Breast epithelium (tissue), 4 donors: Measurements from ENCODE around the gene SLC1A6. TPM values are rescaled to one million over a fixed set of nuclear protein-coding genes. Genes with fewer than 3 reads are reported as not detected.

Source experiments
- DNase-seq, 2 donors: peaks; one replicate each; pipeline ENCODE4 v3.0.0-alpha.2; 2019; ENCODE audit warnings: low spot score in 2 of 2
- H3K27ac ChIP-seq, 2 donors: fragments of 200-600 bp; sonication (generic) in 1 of 2; one replicate each; pipeline ENCODE4 v1.5.1; 2016 to 2019; ENCODE audit warnings: mild to moderate bottlenecking in 1 of 2
- H3K27me3 ChIP-seq, 2 donors: fragments of 200-600 bp; sonication (generic) in 1 of 2; one replicate each; pipeline versions ENCODE4 v1.5.1 to v1.6.0; 2017 to 2019; ENCODE audit warnings: control low read depth in 1 of 2, mild to moderate bottlenecking in 1 of 2
- H3K36me3 ChIP-seq: fragments of 200-600 bp; one replicate; pipeline ENCODE4 v1.5.1; 2019
- H3K4me1 ChIP-seq, 2 donors: fragments of 200-600 bp; sonication (generic); one replicate each; pipeline ENCODE4 v1.5.1; 2016 to 2019; ENCODE audit warnings: control low read depth in 1 of 2
- H3K4me3 ChIP-seq, 3 donors: fragments of 200-600 bp; sonication (generic); 1 replicate in 2 of 3; 2 replicates in 1 of 3; pipeline ENCODE4 v1.5.1; 2016 to 2019; ENCODE audit warnings: mild to moderate bottlenecking in 3 of 3, moderate library complexity in 2 of 3
- H3K9me3 ChIP-seq, 2 donors: fragments of 200-600 bp; sonication (generic) in 1 of 2; one replicate each; pipeline ENCODE4 v1.5.1; 2016 to 2019; ENCODE audit warnings: control low read depth in 1 of 2
- CTCF ChIP-seq, 3 donors: fragments of 450-650 bp; IDR thresholded peaks; one replicate each; pipeline ENCODE4 v1.5.1; 2016 to 2017; ENCODE audit warnings: antibody characterized with exemption in 3 of 3, mild to moderate bottlenecking in 3 of 3, moderate library complexity in 3 of 3
- POLR2A ChIP-seq: fragments of 450-650 bp; IDR thresholded peaks from one replicate; pipeline ENCODE4 v1.6.1; 2016; ENCODE audit warnings: antibody characterized with exemption, mild to moderate bottlenecking, moderate library complexity
- POLR2AphosphoS5 ChIP-seq, 3 donors: sonication (generic); formaldehyde crosslinking; IDR thresholded peaks; one replicate each; pipeline ENCODE4 v1.6.1; 2017; ENCODE audit warnings: antibody characterized with exemption in 3 of 3
- intact Hi-C: fragments of 100-400 bp; cut with DNase I; formaldehyde crosslinking; loops from one replicate; pipeline ENCODE4 v1.15.1; 2023; ENCODE audit warnings: low total_unique reads
- total RNA-seq, 3 donors: library from RNA; depleted of rRNA; stranded (reverse); fragments of >200 nt; gene quantifications; one replicate each; pipeline ENCODE4 v1.1.0, GENCODE V29; 2016

Gene SLC1A6
- total RNA-seq, 3 donors from 2014 or later: not detected

GRCh38 chr19:14959263-14959662 is 20.4 kb downstream of the SLC1A6 start:
- Histone ChIP-seq H3K9me3 (peaks cover 16 to 40% of the 10 kb centered on the region in 2 donors), H3K27ac (no peak overlapping the region), H3K36me3 (no peaks in the 10 kb centered on the region), H3K27me3 (peaks cover 0 to 5% of the 10 kb centered on the region in 2 donors), H3K4me3 (no peak overlapping the region), H3K4me1 (no peaks in the 10 kb centered on the region)
- no peak for DNase-seq
- intact Hi-C loops: no loop called here
- no peak for TF ChIP-seq CTCF (IDR thresholded peaks at IDR 0.05)
- no peak for TF ChIP-seq POLR2A
- no peak for TF ChIP-seq POLR2AphosphoS5 (IDR thresholded peaks at IDR 0.05)

- H3K27me3 ChIP-seq: peaks cover 0 to 12% of the 10 kb centered on the region in 2 donors
- H3K36me3 ChIP-seq: no peaks in the 10 kb centered on the region
- TF ChIP-seq POLR2AphosphoS5 (IDR thresholded peaks at IDR 0.05) (no peak), POLR2A (no peak), CTCF (IDR thresholded peaks at IDR 0.05) (no peak)
- DNase-seq: no peak
- no peak overlapping the region for H3K4me3 ChIP-seq
- H3K9me3 ChIP-seq: peaks cover 20 to 37% of the 10 kb centered on the region in 2 donors
- H3K27ac ChIP-seq: no peak overlapping the region
- intact Hi-C loops: no loop called here
- no peaks in the 10 kb centered on the region for H3K4me1 ChIP-seq
Measured at GRCh38 chr19:14957464-14957863, 22.2 kb downstream of the SLC1A6 start.

- H3K36me3 ChIP-seq: no peaks in the 10 kb centered on the region
- DNase-seq: no peak
- H3K27ac ChIP-seq: no peak overlapping the region
- peaks cover 0 to 12% of the 10 kb centered on the region in 2 donors for H3K27me3 ChIP-seq
- intact Hi-C loops: no loop called here
- H3K9me3 ChIP-seq: peaks cover 17 to 22% of the 10 kb centered on the region in 2 donors
- TF ChIP-seq POLR2AphosphoS5 (IDR thresholded peaks at IDR 0.05) (no peak), CTCF (IDR thresholded peaks at IDR 0.05) (no peak), POLR2A (no peak)
- no peaks in the 10 kb centered on the region for H3K4me1 ChIP-seq
- H3K4me3 ChIP-seq: no peak overlapping the region
Measured at GRCh38 chr19:14954071-14954655, 25.5 kb downstream of the SLC1A6 start.

- intact Hi-C loops: no loop called here
- Histone ChIP-seq H3K27me3 (peaks cover 0 to 12% of the 10 kb centered on the region in 2 donors), H3K4me1 (no peaks in the 10 kb centered on the region), H3K36me3 (no peaks in the 10 kb centered on the region), H3K4me3 (no peak overlapping the region), H3K27ac (no peak overlapping the region), H3K9me3 (peaks cover 8% of the 10 kb centered on the region in 2 donors)
- TF ChIP-seq POLR2AphosphoS5 (IDR thresholded peaks at IDR 0.05) (no peak), CTCF (IDR thresholded peaks at IDR 0.05) (no peak), POLR2A (no peak)
- DNase-seq: no peak
Measured at GRCh38 chr19:14952767-14953166, 26.9 kb downstream of the SLC1A6 start.

GRCh38 chr19:14950421-14950820 is 29.2 kb downstream of the SLC1A6 start:
- Histone ChIP-seq H3K9me3 (peaks cover 0 to 8% of the 10 kb centered on the region in 2 donors), H3K27me3 (peaks cover 0 to 12% of the 10 kb centered on the region in 2 donors), H3K36me3 (no peaks in the 10 kb centered on the region), H3K27ac (no peak overlapping the region), H3K4me1 (no peaks in the 10 kb centered on the region), H3K4me3 (no peak overlapping the region)
- DNase-seq: no peak
- TF ChIP-seq CTCF (IDR thresholded peaks at IDR 0.05) (no peak), POLR2AphosphoS5 (IDR thresholded peaks at IDR 0.05) (no peak), POLR2A (no peak)
- intact Hi-C loops: no loop called here
